Cardiac muscle cell (in vitro differentiated cells and primary cell): ENCODE measurements around the gene ID4. TPM values are rescaled to one million over a fixed set of nuclear protein-coding genes. Genes with fewer than 3 reads are reported as not detected.

ENCODE experiments used
- DNase-seq, 2 donors: peaks; one replicate each; pipeline versions ENCODE4 v3.0.0 to v3.0.0-alpha.2; 2010 to 2017; ENCODE audit warnings: low read depth in 1 of 2, low spot score in 1 of 2
- H3K27ac ChIP-seq: fragments of 200-600 bp; sonication (generic); 2 replicates; pipeline ENCODE4 v1.5.1; 2016
- H3K27me3 ChIP-seq: fragments of 200-600 bp; sonication (generic); 2 replicates; pipeline ENCODE4 v1.6.0; 2016; ENCODE audit warnings: control low read depth
- H3K36me3 ChIP-seq: fragments of 200-600 bp; sonication (generic); 2 replicates; pipeline ENCODE4 v1.5.1; 2016; ENCODE audit warnings: control low read depth
- H3K4me1 ChIP-seq: fragments of 200-600 bp; sonication (generic); 2 replicates; pipeline ENCODE4 v1.8.1; 2017; ENCODE audit warnings: low read depth, mild to moderate bottlenecking, mixed run types
- H3K4me3 ChIP-seq: fragments of 200-600 bp; sonication (generic); 2 replicates; pipeline ENCODE4 v1.5.1; 2016; ENCODE audit warnings: mild to moderate bottlenecking
- H3K9me3 ChIP-seq: fragments of 200-600 bp; sonication (generic); 2 replicates; pipeline ENCODE4 v1.5.1; 2017; ENCODE audit warnings: low read depth, mild to moderate bottlenecking, control low read depth
- polyA plus RNA-seq: library from polyadenylated mRNA; unstranded; fragments of >200 nt; fragmentation: Nextera tagmentation; extraction: Ambion mirVana; gene quantifications from 2 replicates; pipeline ENCODE4 v1.2.1, GENCODE V29; 2016
- total RNA-seq: library from RNA; depleted of rRNA; stranded (reverse); fragments of >200 nt; gene quantifications from 2 replicates; pipeline ENCODE4 v1.2.3, GENCODE V29; 2016
- TF ChIP-seq, protein P1 (sequence below): IDR thresholded peaks from 2 replicates; pipeline ENCODE4 v1.5.1; 2012; ENCODE audit warnings: low read depth, mild to moderate bottlenecking, low read length

Gene ID4
- total RNA-seq (196 and 265 TPM in 2 replicates), polyA plus RNA-seq (312 and 349 TPM in 2 replicates)

DNA sequence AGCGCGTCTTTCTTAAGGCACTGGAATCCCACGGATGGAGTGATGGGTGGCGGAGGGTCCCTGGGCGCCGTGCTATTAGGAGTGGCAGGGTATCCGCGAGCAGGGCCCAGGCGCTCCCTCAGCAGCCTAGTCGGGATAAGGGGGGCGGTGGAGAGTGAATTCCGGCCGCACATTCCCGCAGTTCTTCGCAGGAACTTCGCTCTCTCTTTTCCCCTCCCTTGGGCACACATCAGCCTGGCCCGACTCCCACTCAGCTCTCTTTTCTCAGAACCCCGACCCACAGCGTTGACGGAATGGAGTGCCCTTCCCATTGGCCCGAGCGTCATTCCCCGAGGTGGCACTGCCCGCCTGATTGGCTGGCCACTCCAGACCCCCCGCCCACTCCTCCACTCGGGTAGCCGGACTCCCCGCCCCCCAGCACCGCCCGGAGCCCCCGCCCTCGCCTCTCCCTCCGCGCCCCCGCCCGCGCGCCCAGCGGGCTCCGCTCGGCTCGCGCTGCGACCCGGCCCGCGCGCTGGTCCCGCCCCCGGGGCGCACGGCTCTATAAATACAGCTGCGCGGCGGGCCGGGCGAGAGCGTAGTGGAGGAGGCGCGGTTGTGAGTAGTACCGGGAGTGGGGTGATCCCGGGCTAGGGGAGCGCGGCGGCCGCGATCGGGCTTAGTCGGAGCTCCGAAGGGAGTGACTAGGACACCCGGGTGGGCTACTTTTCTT, at the start of gene ID4:
TSS of gene ID4 (plus strand) at position 572 of the 712 bp plus-strand sequence. CDS start 385 bp downstream, outside the sequence.
- Histone ChIP-seq H3K36me3 (peaks cover 8% of the 10 kb centered on the region), H3K27ac (peak within 1 kb of the TSS; percentile 97)

DNA sequence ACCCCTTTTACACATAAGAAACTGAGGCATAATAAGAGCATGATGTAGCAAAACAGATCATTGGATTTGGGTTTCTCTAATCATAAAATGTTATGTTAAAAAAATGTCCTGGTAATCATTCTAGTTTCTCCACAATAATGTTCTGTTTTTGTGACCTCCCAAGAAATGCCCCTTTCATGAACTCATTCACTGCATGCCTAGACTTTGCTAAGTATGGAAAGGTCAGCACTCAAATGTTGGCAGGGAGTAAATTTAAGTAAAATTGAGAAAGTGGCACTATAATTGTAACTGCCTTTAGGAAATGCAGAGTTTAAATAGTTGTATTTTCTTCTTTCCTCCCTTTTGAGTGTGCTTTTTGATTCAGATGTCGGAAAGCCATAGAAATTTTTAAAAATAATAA, 48.5 kb upstream of the ID4 start:
- Histone ChIP-seq H3K36me3 (no peaks in the 10 kb centered on the region), H3K27ac (no peak overlapping the region), H3K4me1 (peaks cover 15% of the 10 kb centered on the region), H3K9me3 (no peaks in the 10 kb centered on the region), H3K27me3 (no peaks in the 10 kb centered on the region), H3K4me3 (no peak overlapping the region)
- DNase-seq = no peak
- TF ChIP-seq, protein P1, sequence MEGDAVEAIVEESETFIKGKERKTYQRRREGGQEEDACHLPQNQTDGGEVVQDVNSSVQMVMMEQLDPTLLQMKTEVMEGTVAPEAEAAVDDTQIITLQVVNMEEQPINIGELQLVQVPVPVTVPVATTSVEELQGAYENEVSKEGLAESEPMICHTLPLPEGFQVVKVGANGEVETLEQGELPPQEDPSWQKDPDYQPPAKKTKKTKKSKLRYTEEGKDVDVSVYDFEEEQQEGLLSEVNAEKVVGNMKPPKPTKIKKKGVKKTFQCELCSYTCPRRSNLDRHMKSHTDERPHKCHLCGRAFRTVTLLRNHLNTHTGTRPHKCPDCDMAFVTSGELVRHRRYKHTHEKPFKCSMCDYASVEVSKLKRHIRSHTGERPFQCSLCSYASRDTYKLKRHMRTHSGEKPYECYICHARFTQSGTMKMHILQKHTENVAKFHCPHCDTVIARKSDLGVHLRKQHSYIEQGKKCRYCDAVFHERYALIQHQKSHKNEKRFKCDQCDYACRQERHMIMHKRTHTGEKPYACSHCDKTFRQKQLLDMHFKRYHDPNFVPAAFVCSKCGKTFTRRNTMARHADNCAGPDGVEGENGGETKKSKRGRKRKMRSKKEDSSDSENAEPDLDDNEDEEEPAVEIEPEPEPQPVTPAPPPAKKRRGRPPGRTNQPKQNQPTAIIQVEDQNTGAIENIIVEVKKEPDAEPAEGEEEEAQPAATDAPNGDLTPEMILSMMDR = no peak

More for the DNA sequence above, at the start of gene ID4:
- Histone ChIP-seq H3K4me1 (peaks cover 25% of the 10 kb centered on the region), H3K9me3 (no peaks in the 10 kb centered on the region), H3K27me3 (no peaks in the 10 kb centered on the region), H3K4me3 (peak within 1 kb of the TSS; percentile 100)
- TF ChIP-seq, protein P1 = no peak
- peak; percentile 99 for DNase-seq

GRCh38 chr6:19789100-19789803, 47.9 kb upstream of the ID4 start:
- no peak overlapping the region for H3K27ac ChIP-seq
- TF ChIP-seq, protein P1 = no peak
- peaks cover 15% of the 10 kb centered on the region for H3K4me1 ChIP-seq
- H3K36me3 ChIP-seq = no peaks in the 10 kb centered on the region
- peak in 1 of 2 donors; percentile 29 for DNase-seq
- H3K4me3 ChIP-seq = no peak overlapping the region
- H3K27me3 ChIP-seq = no peaks in the 10 kb centered on the region
- H3K9me3 ChIP-seq = no peaks in the 10 kb centered on the region

DNA sequence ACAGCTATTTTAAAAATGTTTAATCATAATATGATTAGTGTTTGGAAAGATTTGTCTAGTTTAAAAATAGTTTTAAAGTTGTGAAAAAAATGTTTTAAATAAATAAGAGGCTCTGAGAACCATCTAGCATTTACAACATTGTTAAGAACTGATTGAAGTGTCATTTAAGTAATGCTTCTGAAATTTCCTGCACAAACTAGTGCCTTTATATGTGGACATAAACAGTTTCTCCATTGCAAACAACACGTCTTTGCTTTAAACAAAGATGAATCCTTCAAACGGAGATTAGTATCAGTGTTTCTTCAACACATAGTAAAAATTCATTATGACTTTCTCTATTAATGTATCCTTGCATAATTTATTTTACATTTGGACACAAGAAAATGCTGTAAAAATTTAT, 45.9 kb upstream of the ID4 start:
- Histone ChIP-seq H3K27ac (no peak overlapping the region), H3K27me3 (no peaks in the 10 kb centered on the region), H3K36me3 (no peaks in the 10 kb centered on the region), H3K9me3 (no peaks in the 10 kb centered on the region), H3K4me1 (peaks cover 15% of the 10 kb centered on the region), H3K4me3 (no peak overlapping the region)
- DNase-seq = no peak
- TF ChIP-seq, protein P1 = no peak

DNA sequence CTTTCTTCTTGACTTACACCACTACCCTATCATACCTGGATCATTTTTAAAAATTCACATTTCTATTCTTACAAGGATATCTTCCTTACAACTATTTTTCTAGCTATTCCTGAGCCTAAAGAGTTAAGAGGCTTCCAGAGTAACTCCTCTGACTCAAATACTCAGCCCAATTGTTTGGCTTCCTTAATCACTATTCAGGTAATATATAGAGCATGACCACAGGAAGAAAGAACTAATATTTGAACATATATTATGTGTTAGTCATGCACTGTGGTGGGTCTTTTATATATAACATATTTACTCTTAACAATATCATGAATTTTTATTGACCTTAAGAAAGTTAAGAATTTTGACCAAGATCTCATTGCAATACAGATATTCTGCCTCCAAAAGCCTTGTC, 42.0 kb upstream of the ID4 start:
- H3K4me1 ChIP-seq = no peaks in the 10 kb centered on the region
- TF ChIP-seq, protein P1 = no peak

More for the DNA sequence above, 42.0 kb upstream of the ID4 start:
- no peak overlapping the region for H3K27ac ChIP-seq
- H3K36me3 ChIP-seq = no peaks in the 10 kb centered on the region
- H3K9me3 ChIP-seq = no peaks in the 10 kb centered on the region
- H3K27me3 ChIP-seq = no peaks in the 10 kb centered on the region
- H3K4me3 ChIP-seq = no peak overlapping the region
- DNase-seq = no peak
